Stimulated activated CD4-positive, alpha-beta T cell treated with anti-CD3 and anti-CD28 coated beads, Interleukin-2, amount 100 ng/mL, for 4 hours (primary cell): Measurements from ENCODE around the gene C1GALT1C1.
A peak's percentile ranks its signal among the peaks of the same experiment; 100 is the strongest.
"Not testable (repeated sequence)": the region's sequence is repeated elsewhere in the genome, so short reads cannot be mapped to it uniquely, and the experiment has no call there.

ENCODE experiments used
- DNase-seq: peaks from one replicate; pipeline ENCODE4 v3.0.0-alpha.2; 2020; ENCODE audit warnings: low read depth

The C1GALT1C1 gene

GRCh38 chrX:120629667-120630537 lies at the start of gene C1GALT1C1:
Gene C1GALT1C1 (minus strand): TSS chrX:120630054. CDS start chrX:120627166, 2,888 bp downstream.
- DNase-seq: peak; percentile 85

DNA sequence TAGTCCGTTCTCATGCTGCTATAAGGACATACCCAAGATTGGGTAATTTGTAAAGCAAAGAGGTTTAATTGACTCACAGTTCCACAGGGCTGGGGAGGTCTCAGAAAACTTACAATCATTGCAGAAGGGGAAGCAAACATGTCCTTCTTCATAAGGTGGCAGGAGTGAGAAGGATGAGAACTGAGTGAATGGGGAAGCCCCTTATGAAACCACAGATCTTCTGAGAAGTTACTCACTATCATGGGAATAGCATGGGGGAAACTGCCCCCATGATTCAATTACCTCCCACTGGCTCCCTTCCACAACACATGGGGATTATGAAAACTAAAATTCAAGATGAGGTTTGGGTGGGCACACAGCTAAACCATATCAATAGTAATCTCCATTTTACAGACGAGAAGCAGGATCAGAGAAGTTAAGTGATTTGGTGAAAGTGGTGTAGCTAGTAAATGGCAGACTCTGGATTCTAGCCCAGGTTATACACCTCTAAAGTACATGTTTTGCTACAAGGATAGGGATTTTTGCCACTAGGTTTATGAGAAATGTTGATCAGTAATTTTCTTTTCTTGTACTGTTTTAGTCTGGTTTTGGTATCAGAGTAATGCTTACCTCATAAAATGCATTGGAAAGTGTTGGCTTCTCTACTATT lies 47.3 kb upstream of the C1GALT1C1 start:
- no peak for DNase-seq

GRCh38 chrX:120672841-120673530 lies 43.1 kb upstream of the C1GALT1C1 start:
- DNase-seq: no peak

- no peak for DNase-seq
These were observed 42.5 kb upstream of the C1GALT1C1 start for GRCh38 chrX:120672389-120672788.

- DNase-seq: no peak
These were observed 42.1 kb upstream of the C1GALT1C1 start for GRCh38 chrX:120671963-120672362.

DNA sequence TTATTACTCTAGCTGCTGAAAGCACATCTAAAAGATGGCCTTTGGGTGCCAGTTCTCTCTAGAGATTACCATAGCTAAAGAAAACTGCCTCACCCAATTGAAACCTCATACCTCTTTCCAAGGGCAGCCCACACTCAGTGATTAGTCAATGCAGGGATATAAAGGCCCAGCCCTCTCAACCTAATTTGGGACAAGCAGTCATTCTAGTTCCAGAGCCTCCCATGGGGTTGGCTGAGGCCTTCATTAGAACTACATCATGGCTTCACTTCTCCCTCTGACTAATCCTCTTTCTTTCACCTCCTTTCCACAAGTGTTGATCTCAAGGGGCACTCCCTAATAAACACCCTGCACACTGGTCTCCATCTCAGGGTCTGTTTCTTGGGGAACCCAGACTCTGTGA lies 38.5 kb upstream of the C1GALT1C1 start:
- DNase-seq: no peak

- not testable (repeated sequence) for DNase-seq
These were observed 34.7 kb upstream of the C1GALT1C1 start for GRCh38 chrX:120664535-120664934.

DNA sequence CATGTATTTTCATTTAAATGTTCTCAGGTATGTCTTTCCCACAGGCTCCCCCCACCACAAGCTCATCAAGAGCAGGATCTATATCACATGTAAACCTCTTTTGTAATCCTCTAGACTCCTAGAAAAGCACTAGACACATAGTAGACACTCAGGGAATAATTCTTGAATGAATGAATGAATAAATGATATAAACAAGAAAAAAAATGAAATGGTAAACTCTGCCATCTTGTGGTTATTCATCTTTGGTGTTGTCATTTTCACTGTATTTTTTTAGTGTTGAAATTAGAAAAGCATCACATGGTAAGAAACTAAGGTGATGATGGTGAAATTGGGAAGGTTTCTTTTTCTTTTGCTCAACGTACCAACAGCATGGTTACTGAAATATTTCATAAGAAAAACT lies 34.2 kb upstream of the C1GALT1C1 start:
- DNase-seq: no peak

DNA sequence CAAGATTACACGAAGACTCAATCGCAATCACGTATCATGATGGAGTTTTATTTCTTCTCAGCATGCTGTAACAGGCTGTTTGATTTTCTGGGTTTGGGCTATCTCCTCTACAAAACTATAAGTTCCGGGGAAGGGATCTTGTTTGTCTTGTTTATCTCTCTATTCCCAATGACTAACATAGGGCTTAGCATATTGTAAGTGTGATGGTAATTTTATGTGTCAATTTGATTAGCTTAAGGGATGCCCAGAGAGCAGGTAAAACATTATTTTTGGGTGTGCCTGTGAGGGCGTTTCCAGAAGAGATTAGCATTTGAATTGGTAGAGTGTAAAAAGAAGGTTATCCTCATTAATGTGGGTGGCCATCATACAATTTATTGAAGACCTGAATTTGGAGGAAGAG lies 32.8 kb upstream of the C1GALT1C1 start:
- no peak for DNase-seq

- no peak for DNase-seq
These were observed 30.8 kb upstream of the C1GALT1C1 start for GRCh38 chrX:120660637-120661036.

DNA sequence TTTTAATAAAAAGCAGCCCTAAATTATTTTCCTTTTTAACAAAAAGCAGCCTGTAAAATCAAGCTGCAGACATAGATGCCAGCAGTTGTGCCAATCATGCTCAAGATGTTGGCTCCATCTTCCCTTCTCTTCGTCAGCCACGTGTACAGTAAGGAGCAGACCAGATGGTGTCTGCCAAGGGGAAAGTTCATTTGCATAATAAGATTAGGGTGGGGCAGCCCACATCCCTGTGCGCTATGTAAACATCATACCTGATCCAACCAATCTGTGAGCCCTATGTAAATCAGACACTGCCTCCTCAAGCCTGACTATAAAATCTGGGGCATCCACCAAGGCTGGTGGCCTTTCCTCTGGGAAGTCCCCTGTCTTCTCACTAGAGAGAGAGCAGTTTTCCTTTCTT lies 23.1 kb upstream of the C1GALT1C1 start:
- DNase-seq: no peak

GRCh38 chrX:120652256-120652655 lies 22.4 kb upstream of the C1GALT1C1 start:
- DNase-seq: not testable (repeated sequence)

GRCh38 chrX:120647127-120647526 lies 17.3 kb upstream of the C1GALT1C1 start:
- DNase-seq: no peak

DNA sequence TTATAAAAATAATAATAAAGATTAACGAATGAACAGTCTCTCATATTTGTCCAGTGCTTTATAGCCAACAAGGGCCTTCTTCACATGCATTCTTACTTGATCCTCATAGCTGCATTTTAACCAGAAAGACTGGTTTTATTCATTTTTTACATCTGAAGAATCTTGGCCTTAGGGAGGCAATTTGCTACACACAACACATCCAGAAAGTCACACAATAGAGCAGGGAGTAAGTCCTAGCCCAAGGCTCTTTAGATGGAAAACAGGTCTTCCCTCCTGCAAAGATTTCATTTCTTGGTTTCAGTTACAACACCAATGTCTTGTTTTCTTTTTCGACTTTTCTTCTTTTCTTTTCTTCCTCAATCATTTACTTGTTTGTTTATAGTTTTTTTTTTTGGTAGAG lies 13.0 kb upstream of the C1GALT1C1 start:
- no peak for DNase-seq

- DNase-seq: no peak
These were observed 8.8 kb upstream of the C1GALT1C1 start for GRCh38 chrX:120638619-120639018.

GRCh38 chrX:120625371-120625770 lies 4.5 kb downstream of the C1GALT1C1 start:
- DNase-seq: no peak

- no peak for DNase-seq
These were observed 11.7 kb downstream of the C1GALT1C1 start for GRCh38 chrX:120617996-120618630.

DNA sequence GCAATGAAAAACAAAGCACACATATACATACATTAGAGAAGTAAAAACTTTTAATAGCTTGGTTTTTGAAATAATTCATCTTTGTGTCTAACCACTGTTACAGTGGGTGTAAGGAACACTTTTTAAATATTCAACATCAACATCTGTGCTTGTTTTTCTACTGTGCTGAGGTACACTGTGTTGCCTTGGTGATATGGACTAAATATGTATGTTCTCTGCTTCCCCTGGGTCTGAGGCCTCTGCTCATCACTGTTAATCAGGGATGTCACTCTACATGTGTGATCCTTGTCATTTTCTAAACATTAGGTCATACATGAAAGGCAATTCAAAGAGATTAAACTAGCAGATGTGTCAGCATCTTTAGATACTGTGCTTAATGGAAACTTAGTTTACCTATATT lies 15.0 kb downstream of the C1GALT1C1 start:
- no peak for DNase-seq

DNA sequence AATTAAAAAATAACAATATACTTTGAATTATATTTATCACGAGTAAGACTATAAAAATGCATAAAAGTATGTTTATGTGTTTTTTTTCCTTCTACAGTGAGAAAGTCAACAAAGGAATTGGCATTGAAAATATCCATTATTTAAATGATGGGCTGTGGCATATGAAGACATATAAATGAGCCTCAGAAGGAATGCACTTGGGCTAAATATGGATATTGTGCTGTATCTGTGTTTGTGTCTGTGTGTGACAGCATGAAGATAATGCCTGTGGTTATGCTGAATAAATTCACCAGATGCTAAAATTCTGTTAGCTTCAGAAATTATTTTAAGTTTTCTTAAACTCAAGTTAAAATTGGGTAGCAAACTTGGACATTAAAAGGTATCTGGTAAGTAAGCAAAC lies 17.8 kb downstream of the C1GALT1C1 start:
- DNase-seq: no peak

DNA sequence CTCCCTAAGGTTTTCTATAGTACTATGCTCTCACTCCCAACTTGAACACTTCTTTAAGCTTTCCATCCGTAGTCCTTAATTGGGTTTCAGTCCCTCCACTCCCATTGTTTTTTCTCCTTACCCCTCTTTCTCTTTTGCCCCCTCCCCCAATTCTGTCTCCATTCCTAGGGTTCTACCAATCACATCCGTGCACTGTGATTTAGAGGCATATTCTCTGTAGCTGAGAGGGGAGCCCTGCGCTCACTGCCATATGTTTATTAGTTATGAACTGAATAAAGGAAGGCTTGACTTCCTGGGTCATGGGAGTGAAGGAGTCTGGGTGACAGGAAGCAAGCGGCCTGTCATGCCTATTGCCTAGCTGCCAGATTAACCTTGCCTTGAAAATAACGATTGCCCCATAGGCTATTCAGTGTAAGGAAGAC lies 25.5 kb downstream of the C1GALT1C1 start:
- DNase-seq: peak; percentile 0

DNA sequence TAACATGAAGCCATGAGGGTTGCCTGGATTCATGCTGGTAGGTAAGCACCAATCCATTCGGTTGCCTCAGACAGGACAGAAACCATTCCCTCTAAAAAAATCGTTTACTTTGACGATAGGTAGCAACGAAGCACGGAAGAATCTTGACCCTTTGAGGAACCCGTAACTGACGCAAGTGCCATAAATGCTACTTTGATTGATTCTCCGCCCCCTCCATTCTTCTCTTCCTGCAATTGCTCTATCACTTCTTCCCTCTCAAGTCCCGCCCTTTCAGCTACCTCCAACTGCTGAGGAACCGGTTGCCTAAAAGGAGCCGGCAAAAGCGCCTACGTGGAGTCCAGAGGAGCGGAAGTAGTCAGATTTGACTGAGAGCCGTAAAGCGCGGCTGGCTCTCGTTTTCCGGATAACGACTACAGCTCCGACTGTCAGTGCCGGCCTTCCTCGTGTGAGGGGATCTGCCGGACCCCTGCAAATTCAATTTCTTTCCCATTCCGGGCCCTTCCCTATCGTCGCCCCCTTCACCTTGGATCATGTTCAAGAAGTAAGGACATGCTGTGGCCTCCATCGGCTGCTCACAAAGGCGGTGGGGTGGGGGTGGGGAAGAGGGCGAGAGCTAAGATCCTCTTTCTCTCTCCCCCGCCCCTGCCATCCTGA lies 26.0 kb downstream of the C1GALT1C1 start, which contains the start of gene MCTS1:
Gene MCTS1, plus strand, starts transcription at position 395 of the 654 bp plus-strand sequence. Its CDS starts 136 bp downstream, at position 531.
- peak; percentile 65 for DNase-seq

GRCh38 chrX:120585702-120586101 lies 44.2 kb downstream of the C1GALT1C1 start:
- no peak for DNase-seq
